Natural killer cell (primary cell): ENCODE data around the gene ZNF574. TPM values are rescaled to one million over a fixed set of nuclear protein-coding genes. Genes with fewer than 3 reads are reported as not detected.
A peak's percentile ranks its signal among the peaks of the same experiment; 100 is the strongest.
"Not testable (repeated sequence)": the region's sequence is repeated elsewhere in the genome, so short reads cannot be mapped to it uniquely, and the experiment has no call there.

ENCODE experiments used
- ATAC-seq, 3 donors: fragments of 150-1000 bp in 2 of 3; fragments of 200-7000 bp in 1 of 3; cut with Tn5 transposase; 1 replicate in 1 of 3; 2 replicates in 2 of 3; pipeline ENCODE4 v1.10.0; 2021; ENCODE audit warnings: mild to moderate bottlenecking in 2 of 3, moderate library complexity in 2 of 3
- DNase-seq, 2 donors: peaks; one replicate each; pipeline versions ENCODE4 v3.0.0 to v3.0.0-alpha.2; 2013 to 2021; ENCODE audit warnings: mixed read lengths in 1 of 2
- H3K27ac ChIP-seq: one replicate; pipeline ENCODE4 v1.5.1; 2013; ENCODE audit warnings: mild to moderate bottlenecking, low read length
- H3K27me3 ChIP-seq: one replicate; pipeline ENCODE4 v1.6.1; 2013; ENCODE audit warnings: low read length; ENCODE audit not compliant: control insufficient read depth, insufficient read depth
- H3K36me3 ChIP-seq: one replicate; pipeline ENCODE4 v1.6.1; 2013; ENCODE audit warnings: low read length; ENCODE audit not compliant: control insufficient read depth, insufficient read depth
- H3K4me1 ChIP-seq: one replicate; pipeline ENCODE4 v1.6.1; 2013; ENCODE audit warnings: low read length; ENCODE audit not compliant: control insufficient read depth, insufficient read depth
- H3K4me3 ChIP-seq: one replicate; pipeline ENCODE4 v1.5.1; 2013; ENCODE audit warnings: low read length
- H3K9me3 ChIP-seq: one replicate; pipeline ENCODE4 v1.6.1; 2013; ENCODE audit warnings: low read length; ENCODE audit not compliant: control insufficient read depth, insufficient read depth
- H3K27ac Mint-ChIP-seq, 2 donors: one replicate each; pipeline ENCODE4 v1.8.0; 2022; ENCODE audit warnings: mild to moderate bottlenecking in 2 of 2, mixed read lengths in 2 of 2, moderate library complexity in 1 of 2
- H3K27me3 Mint-ChIP-seq, 2 donors: one replicate each; pipeline ENCODE4 v1.8.0; 2022; ENCODE audit warnings: low read depth in 2 of 2, mixed read lengths in 2 of 2
- H3K36me3 Mint-ChIP-seq: one replicate; pipeline ENCODE4 v1.8.0; 2022; ENCODE audit warnings: mixed read lengths
- H3K4me1 Mint-ChIP-seq, 2 donors: one replicate each; pipeline ENCODE4 v1.8.0; 2022; ENCODE audit warnings: mixed read lengths in 2 of 2
- H3K4me3 Mint-ChIP-seq: one replicate; pipeline ENCODE4 v1.8.0; 2022; ENCODE audit warnings: mild to moderate bottlenecking, moderate library complexity, mixed read lengths
- H3K9me3 Mint-ChIP-seq, 2 donors: one replicate each; pipeline ENCODE4 v1.8.0; 2022; ENCODE audit warnings: mixed read lengths in 2 of 2
- CTCF ChIP-seq: fragments of 200-600 bp; IDR thresholded peaks from one replicate; pipeline ENCODE4 v1.8.0; 2022; ENCODE audit warnings: antibody characterized with exemption
- WGBS: methylation state at CpG from one replicate; pipeline ENCODE4 v1.1.7; 2013; ENCODE audit warnings: missing lambda C conversion rate; ENCODE audit not compliant: insufficient coverage; 5-methylcytosine and 5-hydroxymethylcytosine counted together
- intact Hi-C: fragments of 100-400 bp; cut with micrococcal nuclease; formaldehyde crosslinking; loops from one replicate; pipeline ENCODE4 v1.14.2; 2022
- total RNA-seq, 4 donors: library from RNA; stranded (reverse); fragments of 120-200 nt in 1 of 4; gene quantifications; one replicate each; pipeline versions ENCODE4 v1.2.3 to v1.2.4, GENCODE V29; 2013 to 2022

Gene ZNF574
- total RNA-seq, 3 donors from 2014 or later (not counting 1 experiment from before 2014, with no cell fraction given): 21.6 to 23.7 (median 23.1) TPM

- H3K27me3 Mint-ChIP-seq: peaks cover 3 to 13% of the 10 kb centered on the region in 2 donors
- WGBS: 91% methylated on average over 5 of the region's 5 CpGs
- H3K9me3 Mint-ChIP-seq: no peaks in the 10 kb centered on the region
- TF ChIP-seq CTCF: no peak
- ATAC-seq (no peak), DNase-seq (no peak)
- no peaks in the 10 kb centered on the region for H3K36me3 Mint-ChIP-seq
- Histone ChIP-seq H3K36me3 (no peaks in the 10 kb centered on the region), H3K27ac (no peak overlapping the region), H3K9me3 (no peaks in the 10 kb centered on the region), H3K4me1 (no peaks in the 10 kb centered on the region), H3K27me3 (no peaks in the 10 kb centered on the region), H3K4me3 (no peak overlapping the region)
- no peak overlapping the region for H3K4me3 Mint-ChIP-seq
- intact Hi-C loops: no loop called here
- no peaks in the 10 kb centered on the region for H3K4me1 Mint-ChIP-seq
- no peak overlapping the region for H3K27ac Mint-ChIP-seq
These were observed 43.5 kb upstream of the ZNF574 start for GRCh38 chr19:42032431-42032830.

- Mint-ChIP-seq H3K27me3 (peaks cover 3 to 10% of the 10 kb centered on the region in 2 donors), H3K4me3 (no peak overlapping the region), H3K9me3 (no peaks in the 10 kb centered on the region), H3K4me1 (no peaks in the 10 kb centered on the region), H3K27ac (no peak overlapping the region), H3K36me3 (no peaks in the 10 kb centered on the region)
- H3K9me3 ChIP-seq: no peaks in the 10 kb centered on the region
- ATAC-seq (no peak), DNase-seq (no peak)
- intact Hi-C loops: no loop called here
- no peak overlapping the region for H3K27ac ChIP-seq
- 87% methylated on average over 5 of the region's 5 CpGs for WGBS
- H3K4me1 ChIP-seq: no peaks in the 10 kb centered on the region
- no peak overlapping the region for H3K4me3 ChIP-seq
- no peak for TF ChIP-seq CTCF
- H3K36me3 ChIP-seq: no peaks in the 10 kb centered on the region
- no peaks in the 10 kb centered on the region for H3K27me3 ChIP-seq
These were observed 42.6 kb upstream of the ZNF574 start for GRCh38 chr19:42033413-42033812.

- H3K4me3 ChIP-seq, H3K9me3 ChIP-seq, H3K27me3 Mint-ChIP-seq, H3K27ac Mint-ChIP-seq, H3K9me3 Mint-ChIP-seq, H3K27me3 ChIP-seq, H3K4me1 ChIP-seq, H3K27ac ChIP-seq, H3K36me3 ChIP-seq, H3K4me3 Mint-ChIP-seq, H3K36me3 Mint-ChIP-seq, H3K4me1 Mint-ChIP-seq: not testable (repeated sequence)
- TF ChIP-seq CTCF: peak; percentile 91
- 62% methylated on average over 17 of the region's 17 CpGs for WGBS
- ATAC-seq (peak; percentile 84 to 89 (median 87)), DNase-seq (peak; percentile 26 to 87)
- intact Hi-C loops: loop anchor here (2.0 kb wide), 1 partner anchor 176 kb away; no protein-coding TSS in a partner anchor
These were observed 41.1 kb upstream of the ZNF574 start for GRCh38 chr19:42034640-42035391.

- Histone ChIP-seq H3K4me3 (no peak overlapping the region), H3K4me1 (no peaks in the 10 kb centered on the region), H3K36me3 (no peaks in the 10 kb centered on the region), H3K9me3 (no peaks in the 10 kb centered on the region), H3K27ac (no peak overlapping the region), H3K27me3 (no peaks in the 10 kb centered on the region)
- 85% methylated on average over 5 of the region's 5 CpGs for WGBS
- ATAC-seq: no peak
- no peak for TF ChIP-seq CTCF
- no peak for DNase-seq
- Mint-ChIP-seq H3K27me3 (peaks cover 2 to 6% of the 10 kb centered on the region in 2 donors), H3K4me1 (no peaks in the 10 kb centered on the region), H3K36me3 (no peaks in the 10 kb centered on the region), H3K9me3 (no peaks in the 10 kb centered on the region), H3K27ac (no peak overlapping the region), H3K4me3 (no peak overlapping the region)
- intact Hi-C loops: no loop called here
These were observed 38.3 kb upstream of the ZNF574 start for GRCh38 chr19:42037649-42038048.
